Measurements from ENCODE around the gene NRDE2.
A peak's percentile ranks its signal among the peaks of the same experiment; 100 is the strongest.

DNA sequence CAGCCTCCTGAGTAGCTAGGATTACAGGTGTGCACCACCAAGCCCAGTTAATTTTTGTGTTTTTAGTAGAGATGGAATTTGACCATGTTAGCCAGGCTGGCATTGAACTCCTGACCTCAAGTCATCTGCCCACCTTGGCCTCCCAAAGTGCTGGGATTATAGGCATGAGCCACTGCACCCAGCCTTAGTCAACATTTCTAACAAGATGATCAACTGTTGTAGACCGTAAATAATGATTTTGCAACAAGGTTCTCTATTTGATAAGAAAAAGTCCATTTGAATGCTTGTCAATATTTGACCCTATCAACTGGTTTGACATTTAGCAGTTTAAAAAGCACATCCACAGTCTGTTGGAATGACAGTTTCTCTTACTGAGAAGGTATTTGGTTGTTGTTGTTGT is 25.2 kb upstream of the NRDE2 start:
- TF ChIP-seq, protein P1, sequence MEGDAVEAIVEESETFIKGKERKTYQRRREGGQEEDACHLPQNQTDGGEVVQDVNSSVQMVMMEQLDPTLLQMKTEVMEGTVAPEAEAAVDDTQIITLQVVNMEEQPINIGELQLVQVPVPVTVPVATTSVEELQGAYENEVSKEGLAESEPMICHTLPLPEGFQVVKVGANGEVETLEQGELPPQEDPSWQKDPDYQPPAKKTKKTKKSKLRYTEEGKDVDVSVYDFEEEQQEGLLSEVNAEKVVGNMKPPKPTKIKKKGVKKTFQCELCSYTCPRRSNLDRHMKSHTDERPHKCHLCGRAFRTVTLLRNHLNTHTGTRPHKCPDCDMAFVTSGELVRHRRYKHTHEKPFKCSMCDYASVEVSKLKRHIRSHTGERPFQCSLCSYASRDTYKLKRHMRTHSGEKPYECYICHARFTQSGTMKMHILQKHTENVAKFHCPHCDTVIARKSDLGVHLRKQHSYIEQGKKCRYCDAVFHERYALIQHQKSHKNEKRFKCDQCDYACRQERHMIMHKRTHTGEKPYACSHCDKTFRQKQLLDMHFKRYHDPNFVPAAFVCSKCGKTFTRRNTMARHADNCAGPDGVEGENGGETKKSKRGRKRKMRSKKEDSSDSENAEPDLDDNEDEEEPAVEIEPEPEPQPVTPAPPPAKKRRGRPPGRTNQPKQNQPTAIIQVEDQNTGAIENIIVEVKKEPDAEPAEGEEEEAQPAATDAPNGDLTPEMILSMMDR (IDR thresholded peaks at IDR 0.05; ENCODE audit: low read depth, low read length, missing input control), result no peak
- no peak for TF ChIP-seq TAF1 (conservative IDR thresholded peaks at IDR 0.05)
- TF ChIP-seq, protein P2, sequence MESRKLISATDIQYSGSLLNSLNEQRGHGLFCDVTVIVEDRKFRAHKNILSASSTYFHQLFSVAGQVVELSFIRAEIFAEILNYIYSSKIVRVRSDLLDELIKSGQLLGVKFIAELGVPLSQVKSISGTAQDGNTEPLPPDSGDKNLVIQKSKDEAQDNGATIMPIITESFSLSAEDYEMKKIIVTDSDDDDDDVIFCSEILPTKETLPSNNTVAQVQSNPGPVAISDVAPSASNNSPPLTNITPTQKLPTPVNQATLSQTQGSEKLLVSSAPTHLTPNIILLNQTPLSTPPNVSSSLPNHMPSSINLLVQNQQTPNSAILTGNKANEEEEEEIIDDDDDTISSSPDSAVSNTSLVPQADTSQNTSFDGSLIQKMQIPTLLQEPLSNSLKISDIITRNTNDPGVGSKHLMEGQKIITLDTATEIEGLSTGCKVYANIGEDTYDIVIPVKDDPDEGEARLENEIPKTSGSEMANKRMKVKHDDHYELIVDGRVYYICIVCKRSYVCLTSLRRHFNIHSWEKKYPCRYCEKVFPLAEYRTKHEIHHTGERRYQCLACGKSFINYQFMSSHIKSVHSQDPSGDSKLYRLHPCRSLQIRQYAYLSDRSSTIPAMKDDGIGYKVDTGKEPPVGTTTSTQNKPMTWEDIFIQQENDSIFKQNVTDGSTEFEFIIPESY (IDR thresholded peaks at IDR 0.05), result peak; percentile 19
- TF ChIP-seq, protein P3, sequence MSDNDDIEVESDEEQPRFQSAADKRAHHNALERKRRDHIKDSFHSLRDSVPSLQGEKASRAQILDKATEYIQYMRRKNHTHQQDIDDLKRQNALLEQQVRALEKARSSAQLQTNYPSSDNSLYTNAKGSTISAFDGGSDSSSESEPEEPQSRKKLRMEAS (IDR thresholded peaks at IDR 0.05), result no peak
- TF ChIP-seq, protein P4, sequence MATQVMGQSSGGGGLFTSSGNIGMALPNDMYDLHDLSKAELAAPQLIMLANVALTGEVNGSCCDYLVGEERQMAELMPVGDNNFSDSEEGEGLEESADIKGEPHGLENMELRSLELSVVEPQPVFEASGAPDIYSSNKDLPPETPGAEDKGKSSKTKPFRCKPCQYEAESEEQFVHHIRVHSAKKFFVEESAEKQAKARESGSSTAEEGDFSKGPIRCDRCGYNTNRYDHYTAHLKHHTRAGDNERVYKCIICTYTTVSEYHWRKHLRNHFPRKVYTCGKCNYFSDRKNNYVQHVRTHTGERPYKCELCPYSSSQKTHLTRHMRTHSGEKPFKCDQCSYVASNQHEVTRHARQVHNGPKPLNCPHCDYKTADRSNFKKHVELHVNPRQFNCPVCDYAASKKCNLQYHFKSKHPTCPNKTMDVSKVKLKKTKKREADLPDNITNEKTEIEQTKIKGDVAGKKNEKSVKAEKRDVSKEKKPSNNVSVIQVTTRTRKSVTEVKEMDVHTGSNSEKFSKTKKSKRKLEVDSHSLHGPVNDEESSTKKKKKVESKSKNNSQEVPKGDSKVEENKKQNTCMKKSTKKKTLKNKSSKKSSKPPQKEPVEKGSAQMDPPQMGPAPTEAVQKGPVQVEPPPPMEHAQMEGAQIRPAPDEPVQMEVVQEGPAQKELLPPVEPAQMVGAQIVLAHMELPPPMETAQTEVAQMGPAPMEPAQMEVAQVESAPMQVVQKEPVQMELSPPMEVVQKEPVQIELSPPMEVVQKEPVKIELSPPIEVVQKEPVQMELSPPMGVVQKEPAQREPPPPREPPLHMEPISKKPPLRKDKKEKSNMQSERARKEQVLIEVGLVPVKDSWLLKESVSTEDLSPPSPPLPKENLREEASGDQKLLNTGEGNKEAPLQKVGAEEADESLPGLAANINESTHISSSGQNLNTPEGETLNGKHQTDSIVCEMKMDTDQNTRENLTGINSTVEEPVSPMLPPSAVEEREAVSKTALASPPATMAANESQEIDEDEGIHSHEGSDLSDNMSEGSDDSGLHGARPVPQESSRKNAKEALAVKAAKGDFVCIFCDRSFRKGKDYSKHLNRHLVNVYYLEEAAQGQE (IDR thresholded peaks at IDR 0.05), result no peak
